Activated naive CD4-positive, alpha-beta T cell treated with anti-CD3 and anti-CD28 coated beads, Interleukin-2, amount 50 U/mL, for 72 hours (primary cell): ENCODE measurements around the gene ARID5B. TPM values are rescaled to one million over a fixed set of nuclear protein-coding genes. Genes with fewer than 3 reads are reported as not detected.
A peak's percentile ranks its signal among the peaks of the same experiment; 100 is the strongest.
"Not testable (repeated sequence)": the region's sequence is repeated elsewhere in the genome, so short reads cannot be mapped to it uniquely, and the experiment has no call there.

Source experiments
- ATAC-seq, 2 donors: fragments of 150-1000 bp; cut with Tn5 transposase; 2 replicates each; pipeline ENCODE4 v1.10.0; 2021; ENCODE audit warnings: mild to moderate bottlenecking in 2 of 2, moderate library complexity in 2 of 2
- DNase-seq, 2 donors: peaks; one replicate each; pipeline ENCODE4 v3.0.0; 2021 to 2022; ENCODE audit warnings: low spot score in 2 of 2
- H3K27ac Mint-ChIP-seq, 2 donors: one replicate each; pipeline ENCODE4 v1.8.0; 2022; ENCODE audit warnings: mild to moderate bottlenecking in 2 of 2, mixed read lengths in 2 of 2
- H3K36me3 Mint-ChIP-seq, 2 donors: one replicate each; pipeline ENCODE4 v1.8.0; 2022; ENCODE audit warnings: mixed read lengths in 2 of 2
- H3K9me3 Mint-ChIP-seq, 2 donors: one replicate each; pipeline ENCODE4 v1.8.0; 2022; ENCODE audit warnings: mixed read lengths in 2 of 2
- total RNA-seq, 2 donors: library from RNA; stranded (reverse); gene quantifications; one replicate each; pipeline ENCODE4 v1.2.3, GENCODE V29; 2022

ARID5B gene
- total RNA-seq, 2 donors from 2014 or later, result 52.1 to 95.4 TPM

GRCh38 chr10:62017491-62017870 lies 116.0 kb downstream of the ARID5B start:
- no peak for DNase-seq
- no peak for ATAC-seq
- Mint-ChIP-seq H3K36me3 (peaks cover under 1 to 73% of the 10 kb centered on the region in 2 donors), H3K27ac (peak overlapping the region in 1 of 2 donors; percentile 97), H3K9me3 (peaks cover 0 to 1% of the 10 kb centered on the region in 2 donors)

GRCh38 chr10:62018131-62018911 lies 116.8 kb downstream of the ARID5B start:
- Mint-ChIP-seq H3K9me3 (peaks cover 0 to 10% of the 10 kb centered on the region in 2 donors), H3K27ac (peak overlapping the region; percentile 75 to 97), H3K36me3 (peaks cover 9 to 77% of the 10 kb centered on the region in 2 donors)
- DNase-seq, result no peak
- no peak for ATAC-seq

- peak in 1 of 2 donors; percentile 12 for ATAC-seq
- H3K36me3 Mint-ChIP-seq, result peaks cover 11 to 83% of the 10 kb centered on the region in 2 donors
- DNase-seq, result no peak
- peaks cover 0 to 12% of the 10 kb centered on the region in 2 donors for H3K9me3 Mint-ChIP-seq
- peak overlapping the region; percentile 75 to 97 for H3K27ac Mint-ChIP-seq
Observed at GRCh38 chr10:62019013-62019684, 117.7 kb downstream of the ARID5B start.

GRCh38 chr10:62019685-62020359 lies 118.3 kb downstream of the ARID5B start:
- ATAC-seq (peak; percentile 17 to 53), DNase-seq (no peak)
- peaks cover 11 to 86% of the 10 kb centered on the region in 2 donors for H3K36me3 Mint-ChIP-seq
- H3K9me3 Mint-ChIP-seq, result peaks cover 0 to 15% of the 10 kb centered on the region in 2 donors
- peak overlapping the region; percentile 75 to 97 for H3K27ac Mint-ChIP-seq

GRCh38 chr10:62021128-62021665 lies 119.7 kb downstream of the ARID5B start:
- H3K9me3 Mint-ChIP-seq, result peaks cover 0 to 15% of the 10 kb centered on the region in 2 donors

GRCh38 chr10:62021978-62022802 lies 120.7 kb downstream of the ARID5B start:
- no peak for DNase-seq
- H3K27ac Mint-ChIP-seq, result peak overlapping the region; percentile 84 to 92
- H3K36me3 Mint-ChIP-seq, result peaks cover 11 to 88% of the 10 kb centered on the region in 2 donors
- ATAC-seq, result no peak
- peaks cover 0 to 15% of the 10 kb centered on the region in 2 donors for H3K9me3 Mint-ChIP-seq

More at GRCh38 chr10:62021128-62021665, 119.7 kb downstream of the ARID5B start:
- Mint-ChIP-seq H3K27ac (peak overlapping the region; percentile 66 to 84), H3K36me3 (peaks cover 11 to 89% of the 10 kb centered on the region in 2 donors)
- no peak for DNase-seq
- no peak for ATAC-seq

- peaks cover 11 to 88% of the 10 kb centered on the region in 2 donors for H3K36me3 Mint-ChIP-seq
- peak; percentile 50 to 70 for ATAC-seq
- DNase-seq, result no peak
- H3K9me3 Mint-ChIP-seq, result peaks cover 0 to 15% of the 10 kb centered on the region in 2 donors
- H3K27ac Mint-ChIP-seq, result peak overlapping the region; percentile 84 to 92
Observed at GRCh38 chr10:62022830-62023229, 121.3 kb downstream of the ARID5B start.

GRCh38 chr10:62023329-62023728 lies 121.8 kb downstream of the ARID5B start:
- Mint-ChIP-seq H3K27ac (peak overlapping the region; percentile 84 to 92), H3K9me3 (peaks cover 0 to 15% of the 10 kb centered on the region in 2 donors), H3K36me3 (peaks cover 11 to 88% of the 10 kb centered on the region in 2 donors)
- DNase-seq (no peak), ATAC-seq (peak; percentile 22 to 60)

GRCh38 chr10:62024026-62024701 lies 122.7 kb downstream of the ARID5B start:
- Mint-ChIP-seq H3K36me3 (peaks cover 11 to 88% of the 10 kb centered on the region in 2 donors), H3K27ac (no peak overlapping the region), H3K9me3 (peaks cover 0 to 15% of the 10 kb centered on the region in 2 donors)
- ATAC-seq (no peak), DNase-seq (no peak)

GRCh38 chr10:62025134-62025794 lies 123.8 kb downstream of the ARID5B start:
- DNase-seq, result no peak
- Mint-ChIP-seq H3K36me3 (peaks cover 13 to 91% of the 10 kb centered on the region in 2 donors), H3K9me3 (peaks cover 0 to 15% of the 10 kb centered on the region in 2 donors), H3K27ac (peak overlapping the region in 1 of 2 donors; percentile 65)
- ATAC-seq, result no peak

- DNase-seq, result no peak
- Mint-ChIP-seq H3K36me3 (peaks cover 19 to 94% of the 10 kb centered on the region in 2 donors), H3K27ac (peak overlapping the region in 1 of 2 donors; percentile 87), H3K9me3 (peaks cover 0 to 15% of the 10 kb centered on the region in 2 donors)
- ATAC-seq, result no peak
Observed at GRCh38 chr10:62025901-62026879, 124.7 kb downstream of the ARID5B start.

- peak overlapping the region; percentile 59 to 80 for H3K27ac Mint-ChIP-seq
- peak in 1 of 2 donors; percentile 31 for ATAC-seq
- no peak for DNase-seq
- peaks cover 0 to 9% of the 10 kb centered on the region in 2 donors for H3K9me3 Mint-ChIP-seq
- peaks cover 14 to 85% of the 10 kb centered on the region in 2 donors for H3K36me3 Mint-ChIP-seq
Observed at GRCh38 chr10:62027841-62028501, 126.5 kb downstream of the ARID5B start.

- peak overlapping the region; percentile 59 to 80 for H3K27ac Mint-ChIP-seq
- DNase-seq, H3K9me3 Mint-ChIP-seq: not testable (repeated sequence)
- peaks cover 9 to 85% of the 10 kb centered on the region in 2 donors for H3K36me3 Mint-ChIP-seq
- ATAC-seq, result peak in 1 of 2 donors; percentile 18
Observed at GRCh38 chr10:62028502-62028842, 127.0 kb downstream of the ARID5B start.
